Measurements from ENCODE around the gene CDX1.

DNA sequence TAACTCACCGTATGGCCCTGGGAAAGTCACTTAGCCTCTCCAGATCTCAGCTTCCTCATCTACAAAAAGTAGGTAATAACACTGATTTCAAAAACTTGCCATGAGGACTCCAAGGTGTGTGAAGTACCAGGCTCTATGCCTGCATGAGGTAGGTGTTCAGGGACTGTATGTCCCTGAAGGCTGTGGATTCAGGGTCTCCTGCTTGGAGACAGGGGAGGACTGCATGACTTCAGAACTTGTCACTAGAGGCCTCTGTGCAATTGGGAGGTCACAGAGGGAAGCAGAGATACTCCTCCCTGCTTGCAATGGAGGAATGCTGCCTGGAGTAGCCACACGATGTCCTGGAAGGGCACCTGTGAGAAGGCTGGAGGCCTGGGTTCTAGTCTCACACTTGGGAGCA is 13.1 kb upstream of the CDX1 start:
- TF ChIP-seq ZNF274 (IDR thresholded peaks at IDR 0.05; ENCODE audit: low read depth, low read length) = no peak
- TF ChIP-seq YY1 (IDR thresholded peaks at IDR 0.05; ENCODE audit: insufficient read depth, insufficient read length) = no peak
- no peak for TF ChIP-seq SUZ12 (IDR thresholded peaks at IDR 0.05; ENCODE audit: extremely low read depth, insufficient read depth, insufficient read length)

Measured in NT2/D1 (cell line).